IMR-90 (cell line): ENCODE measurements around the gene ZNF366. TPM values are rescaled to one million over a fixed set of nuclear protein-coding genes. Genes with fewer than 3 reads are reported as not detected.

ENCODE experiments used
- ATAC-seq: fragments of 200-7000 bp; cut with Tn5 transposase; 2 replicates; pipeline ENCODE4 v1.9.1; 2020; ENCODE audit warnings: low read depth, mild to moderate bottlenecking, moderate library complexity
- BruUV-seq: library from RNA; stranded (reverse); fragments of 400-500 nt; replicated peaks from 2 replicates; lab custom pipeline; 2021; lab: Mats Ljungman, UMichigan
- CTCF ChIA-PET: fragments of 300-600 bp; formaldehyde crosslinking; extraction: SDS; loops from one replicate; lab custom pipeline; 2021; ENCODE audit warnings: antibody characterized with exemption; lab: Yijun Ruan, JAX
- POLR2A ChIA-PET: fragments of 300-600 bp; sonication (Branson Sonifier 250); formaldehyde crosslinking; loops from one replicate; lab custom pipeline; 2022; ENCODE audit warnings: antibody characterized with exemption; ENCODE audit not compliant: unreplicated experiment; lab: Charles Lee
- DNase-seq: peaks from one replicate; pipeline ENCODE4 v3.0.0; 2013
- H2AFZ ChIP-seq: replicated peaks from 2 replicates; pipeline ENCODE3; 2013; ENCODE audit warnings: low read length, mild to moderate bottlenecking; ENCODE audit not compliant: poor library complexity
- H2AK5ac ChIP-seq: 2 replicates; pipeline ENCODE4 v1.6.1; 2013; ENCODE audit warnings: low read depth, low read length, inconsistent platforms
- H2AK9ac ChIP-seq: replicated peaks from 2 replicates; pipeline ENCODE3; 2013; ENCODE audit warnings: mild to moderate bottlenecking, low read depth, low read length, moderate library complexity; ENCODE audit not compliant: poor library complexity
- H2BK120ac ChIP-seq: 2 replicates; pipeline ENCODE4 v1.6.1; 2013; ENCODE audit warnings: low read depth, low read length, inconsistent platforms
- H2BK15ac ChIP-seq: 3 replicates; pipeline ENCODE4 v1.6.1; 2013; ENCODE audit warnings: low read depth, low read length, inconsistent platforms
- H2BK20ac ChIP-seq: 2 replicates; pipeline ENCODE4 v1.6.1; 2013; ENCODE audit warnings: low read depth, mild to moderate bottlenecking, inconsistent platforms, low read length, moderate library complexity
- H2BK5ac ChIP-seq: 2 replicates; pipeline ENCODE4 v1.6.1; 2013; ENCODE audit warnings: mild to moderate bottlenecking, low read depth, low read length, inconsistent platforms; ENCODE audit not compliant: poor library complexity, severe bottlenecking
- H3K14ac ChIP-seq: replicated peaks from 2 replicates; pipeline ENCODE4 v1.6.1; 2013; ENCODE audit warnings: low read depth, low read length, inconsistent platforms
- H3K18ac ChIP-seq: 2 replicates; pipeline ENCODE4 v1.6.1; 2013; ENCODE audit warnings: low read depth, low read length, control low read depth
- H3K23ac ChIP-seq: 2 replicates; pipeline ENCODE4 v1.6.1; 2013; ENCODE audit warnings: low read depth, low read length, inconsistent platforms
- H3K27ac ChIP-seq: 2 replicates; pipeline ENCODE4 v1.5.1; 2013; ENCODE audit warnings: mild to moderate bottlenecking, control low read depth, low read length; ENCODE audit not compliant: insufficient read depth
- H3K27me3 ChIP-seq: 2 replicates; pipeline ENCODE4 v1.6.1; 2013; ENCODE audit warnings: low read length; ENCODE audit not compliant: control insufficient read depth, insufficient read depth
- H3K36me3 ChIP-seq: 2 replicates; pipeline ENCODE4 v1.6.1; 2013; ENCODE audit warnings: low read length, mixed read lengths; ENCODE audit not compliant: control insufficient read depth, insufficient read depth
- H3K4ac ChIP-seq: 2 replicates; pipeline ENCODE4 v1.6.1; 2013; ENCODE audit warnings: low read depth, low read length, inconsistent platforms
- H3K4me1 ChIP-seq: 2 replicates; pipeline ENCODE4 v1.6.1; 2013; ENCODE audit warnings: low read length, mixed read lengths; ENCODE audit not compliant: control insufficient read depth, insufficient read depth
- H3K4me2 ChIP-seq: 2 replicates; pipeline ENCODE4 v1.6.1; 2013; ENCODE audit warnings: low read depth, mild to moderate bottlenecking, control low read depth, low read length, moderate library complexity
- H3K4me3 ChIP-seq: 2 replicates; pipeline ENCODE4 v1.5.1; 2013; ENCODE audit warnings: low read depth, mild to moderate bottlenecking, control low read depth, low read length, moderate library complexity; ENCODE audit not compliant: insufficient read depth
- H3K56ac ChIP-seq: 2 replicates; pipeline ENCODE4 v1.6.1; 2013; ENCODE audit warnings: low read length, inconsistent platforms; ENCODE audit not compliant: insufficient read depth; ENCODE audit errors: extremely low read depth
- H3K79me1 ChIP-seq, 2 experiments: 2 replicates each; pipeline ENCODE4 v1.6.1; 2013; ENCODE audit warnings: low read length in 2 of 2, inconsistent platforms in 1 of 2, low read depth in 1 of 2
- H3K9ac ChIP-seq: 2 replicates; pipeline ENCODE4 v1.6.1; 2013; ENCODE audit warnings: low read depth, low read length, control low read depth
- H3K9me1 ChIP-seq: 2 replicates; pipeline ENCODE4 v1.6.1; 2013; ENCODE audit warnings: low read length, inconsistent platforms; ENCODE audit not compliant: insufficient read depth
- H3K9me3 ChIP-seq: 2 replicates; pipeline ENCODE4 v1.6.1; 2013; ENCODE audit warnings: low read length; ENCODE audit not compliant: control insufficient read depth, insufficient read depth
- H4K20me1 ChIP-seq: 2 replicates; pipeline ENCODE4 v1.6.1; 2013; ENCODE audit warnings: low read length, inconsistent platforms; ENCODE audit not compliant: insufficient read depth
- H4K5ac ChIP-seq: 2 replicates; pipeline ENCODE4 v1.6.1; 2013; ENCODE audit warnings: mild to moderate bottlenecking, low read depth, low read length, control low read depth
- H4K8ac ChIP-seq, 2 experiments: 2 replicates each; pipeline ENCODE4 v1.6.1; 2013; ENCODE audit warnings: low read depth in 2 of 2, low read length in 2 of 2, control low read depth in 1 of 2, inconsistent platforms in 1 of 2
- H4K91ac ChIP-seq: 2 replicates; pipeline ENCODE4 v1.6.1; 2013; ENCODE audit warnings: low read depth, low read length, inconsistent platforms; ENCODE audit not compliant: insufficient read depth
- BHLHE40 ChIP-seq: fragments of 150-350 bp; IDR thresholded peaks from 2 replicates; pipeline ENCODE4 v1.6.1; 2016; ENCODE audit warnings: mild to moderate bottlenecking, low read depth, low read length
- CEBPB ChIP-seq: IDR thresholded peaks from 2 replicates; pipeline ENCODE4 v1.6.1; 2012; ENCODE audit warnings: low read depth, low read length, improper control_type of control experiment
- CHD1 ChIP-seq: IDR thresholded peaks from 2 replicates; pipeline ENCODE4 v1.6.1; 2012; ENCODE audit warnings: low read depth, low read length, improper control_type of control experiment
- FOS ChIP-seq: fragments of 150-350 bp; IDR thresholded peaks from 2 replicates; pipeline ENCODE4 v1.6.1; 2016; ENCODE audit warnings: low read depth, low read length
- MAFK ChIP-seq: IDR thresholded peaks from 2 replicates; pipeline ENCODE4 v1.6.1; 2012; ENCODE audit warnings: low read depth, low read length, improper control_type of control experiment
- MAZ ChIP-seq: IDR thresholded peaks from 2 replicates; pipeline ENCODE4 v1.6.1; 2012; ENCODE audit warnings: low read depth, mild to moderate bottlenecking, low read length, improper control_type of control experiment, moderate library complexity, borderline replicate concordance
- MXI1 ChIP-seq: IDR thresholded peaks from 2 replicates; pipeline ENCODE4 v1.6.1; 2012; ENCODE audit warnings: low read depth, mild to moderate bottlenecking, low read length, moderate library complexity, borderline replicate concordance
- NFE2L2 ChIP-seq: fragments of 150-350 bp; IDR thresholded peaks from 2 replicates; pipeline ENCODE4 v1.6.1; 2016; ENCODE audit warnings: low read depth, mild to moderate bottlenecking, low read length
- POLR2A ChIP-seq: IDR thresholded peaks from 2 replicates; pipeline ENCODE4 v1.6.1; 2012; ENCODE audit warnings: mild to moderate bottlenecking, low read depth, low read length
- RAD21 ChIP-seq: IDR thresholded peaks from 2 replicates; pipeline ENCODE4 v1.6.1; 2012; ENCODE audit warnings: low read length, improper control_type of control experiment
- RCOR1 ChIP-seq: IDR thresholded peaks from 2 replicates; pipeline ENCODE4 v1.6.1; 2012; ENCODE audit warnings: mild to moderate bottlenecking, low read length, improper control_type of control experiment; ENCODE audit not compliant: insufficient replicate concordance
- RFX5 ChIP-seq: IDR thresholded peaks from 2 replicates; pipeline ENCODE4 v1.8.0; 2012; ENCODE audit warnings: low read depth, mild to moderate bottlenecking, low read length, moderate library complexity
- SMC3 ChIP-seq: fragments of 150-350 bp; IDR thresholded peaks from 2 replicates; pipeline ENCODE4 v1.6.1; 2016; ENCODE audit warnings: low read depth, mild to moderate bottlenecking, antibody characterized with exemption, low read length, moderate library complexity
- WGBS, 2 experiments: methylation state at CpG; one replicate each; pipeline versions ENCODE4 v1.1.5 to v1.1.7; 2013; ENCODE audit warnings: missing lambda C conversion rate in 2 of 2; ENCODE audit not compliant: insufficient read length in 1 of 2; ENCODE audit errors: extremely low coverage in 2 of 2; 5-methylcytosine and 5-hydroxymethylcytosine counted together
- dilution Hi-C: fragments of 300-500 bp; cut with HindIII; formaldehyde crosslinking; loops from one replicate; pipeline ENCODE4 v1.14.3; 2018; ENCODE audit warnings: low sequenced_read_pairs; ENCODE audit not compliant: unreplicated experiment
- in situ Hi-C: fragments of 300-500 bp; cut with MboI; formaldehyde crosslinking; loops from 3 replicates; pipeline ENCODE4 v1.14.3; 2019; ENCODE audit warnings: low sequenced_read_pairs, inconsistent platforms, mixed read lengths
- intact Hi-C: fragments of 100-400 bp; cut with micrococcal nuclease; formaldehyde crosslinking; loops from 2 replicates; pipeline ENCODE4 v1.10.0; 2022
- polyA plus RNA-seq, 3 experiments: library from polyadenylated mRNA; depleted of rRNA; stranded (reverse); fragments of >200 nt; gene quantifications; 2 replicates each; pipeline ENCODE4 v1.2.3, GENCODE V29; 2012; ENCODE audit warnings: low replicate concordance in 1 of 3
- total RNA-seq: library from RNA; depleted of rRNA; stranded (reverse); fragments of >200 nt; gene quantifications from 2 replicates; pipeline ENCODE4 v1.2.3, GENCODE V29; 2012
- TF ChIP-seq, protein P1 (sequence below): fragments of 150-350 bp; IDR thresholded peaks from 2 replicates; pipeline ENCODE4 v1.6.1; 2016; ENCODE audit warnings: low read depth, mild to moderate bottlenecking, low read length, moderate library complexity, borderline replicate concordance

The ZNF366 gene
- total and polyA plus RNA-seq, 2 of the 4 experiments (the other 2 are of a cell fraction), result not detected

DNA sequence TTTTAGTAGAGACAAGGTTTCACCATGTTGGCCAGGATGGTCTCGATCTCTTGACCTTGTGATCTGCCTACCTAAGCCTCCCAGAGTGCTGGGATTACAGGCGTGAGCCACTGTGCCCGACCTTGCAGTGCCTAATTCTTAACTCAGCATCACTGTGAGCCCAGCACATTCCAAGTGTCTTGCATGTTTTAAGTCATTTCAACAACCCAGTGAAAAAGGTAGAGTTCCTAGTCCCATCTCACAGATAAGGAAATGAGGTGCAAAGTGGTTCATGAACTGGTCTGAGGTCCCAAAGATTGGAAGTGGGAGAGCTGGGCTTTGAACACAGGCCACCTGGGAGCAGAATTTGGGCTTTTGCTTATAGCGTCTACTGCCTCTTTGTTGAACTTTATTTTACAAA is 68.0 kb downstream of the ZNF366 start:
- Histone ChIP-seq H3K18ac (no peak overlapping the region), H2AFZ (no peak overlapping the region), H3K4me1 (peaks cover 11% of the 10 kb centered on the region), H3K36me3 (no peaks in the 10 kb centered on the region), H3K79me1 (no peaks in the 10 kb centered on the region), H3K56ac (no peak overlapping the region), H2AK5ac (no peak overlapping the region; the same call in none of the 2 replicates), H4K91ac (no peak overlapping the region), H4K20me1 (no peaks in the 10 kb centered on the region), H3K9me3 (no peaks in the 10 kb centered on the region), H3K4ac (no peak overlapping the region), H2BK15ac (no peak overlapping the region), H3K4me2 (no peak overlapping the region), H3K9me1 (no peaks in the 10 kb centered on the region; the same call in 1 of the 2 replicates), H4K8ac (no peak overlapping the region), H3K27ac (no peak overlapping the region), H2BK5ac (no peak overlapping the region), H2BK120ac (no peak overlapping the region), H4K5ac (no peak overlapping the region), H3K27me3 (no peaks in the 10 kb centered on the region), H3K9ac (no peak overlapping the region), H3K23ac (no peak overlapping the region), H2BK20ac (no peak overlapping the region), H2AK9ac (no peak overlapping the region), H3K4me3 (no peak overlapping the region), H3K14ac (no peak overlapping the region)
- intact Hi-C loops (no loop called here), dilution Hi-C loops (no loop called here), in situ Hi-C loops (no loop called here)
- no peak for ATAC-seq
- ChIA-PET POLR2A (no interaction called here), CTCF (no interaction called here)
- no peak for TF ChIP-seq NFE2L2
- TF ChIP-seq RCOR1, result no peak
- no peak for TF ChIP-seq BHLHE40
- no peak for TF ChIP-seq MXI1
- no peak for TF ChIP-seq SMC3
- no peak for TF ChIP-seq RFX5
- TF ChIP-seq CEBPB, result no peak
- no peak for TF ChIP-seq POLR2A
- no peak for TF ChIP-seq MAFK
- TF ChIP-seq, protein P1, sequence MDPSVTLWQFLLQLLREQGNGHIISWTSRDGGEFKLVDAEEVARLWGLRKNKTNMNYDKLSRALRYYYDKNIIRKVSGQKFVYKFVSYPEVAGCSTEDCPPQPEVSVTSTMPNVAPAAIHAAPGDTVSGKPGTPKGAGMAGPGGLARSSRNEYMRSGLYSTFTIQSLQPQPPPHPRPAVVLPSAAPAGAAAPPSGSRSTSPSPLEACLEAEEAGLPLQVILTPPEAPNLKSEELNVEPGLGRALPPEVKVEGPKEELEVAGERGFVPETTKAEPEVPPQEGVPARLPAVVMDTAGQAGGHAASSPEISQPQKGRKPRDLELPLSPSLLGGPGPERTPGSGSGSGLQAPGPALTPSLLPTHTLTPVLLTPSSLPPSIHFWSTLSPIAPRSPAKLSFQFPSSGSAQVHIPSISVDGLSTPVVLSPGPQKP, result no peak
- no peak for TF ChIP-seq CHD1
- no peak for TF ChIP-seq MAZ
- TF ChIP-seq RAD21, result no peak
- TF ChIP-seq FOS, result no peak
- DNase-seq, result no peak
- no CpG with 5 or more reads among the region's 4 CpGs for WGBS, 2 experiments
- BruUV-seq, result no TSS peak
